IPS-18c (cell line): Measurements from ENCODE around the gene FAM3C.

Source experiments
- H3K4me3 ChIP-seq: 2 replicates; pipeline ENCODE4 v1.7.0; 2013; ENCODE audit warnings: low read depth, mild to moderate bottlenecking, low read length, moderate library complexity; ENCODE audit not compliant: insufficient read depth
- H3K9me3 ChIP-seq: one replicate; pipeline ENCODE4 v1.6.1; 2013; ENCODE audit warnings: mild to moderate bottlenecking, low read length, moderate library complexity; ENCODE audit not compliant: control insufficient read depth, insufficient read depth

The FAM3C gene

GRCh38 chr7:121419201-121420148 is 23.4 kb upstream of the FAM3C start:
- H3K4me3 ChIP-seq, result no peak overlapping the region
- no peaks in the 10 kb centered on the region for H3K9me3 ChIP-seq

- H3K9me3 ChIP-seq, result no peaks in the 10 kb centered on the region
Measured at GRCh38 chr7:121416533-121416932, 20.4 kb upstream of the FAM3C start.

GRCh38 chr7:121414436-121414835 is 18.3 kb upstream of the FAM3C start:
- H3K4me3 ChIP-seq, result no peak overlapping the region

More at GRCh38 chr7:121416533-121416932, 20.4 kb upstream of the FAM3C start:
- no peak overlapping the region for H3K4me3 ChIP-seq

GRCh38 chr7:121411597-121411979 is 15.5 kb upstream of the FAM3C start:
- H3K9me3 ChIP-seq, result no peaks in the 10 kb centered on the region
- H3K4me3 ChIP-seq, result no peak overlapping the region

More at GRCh38 chr7:121414436-121414835, 18.3 kb upstream of the FAM3C start:
- H3K9me3 ChIP-seq, result no peaks in the 10 kb centered on the region

- no peaks in the 10 kb centered on the region for H3K9me3 ChIP-seq
- no peak overlapping the region for H3K4me3 ChIP-seq
Measured at GRCh38 chr7:121410829-121411596, 14.9 kb upstream of the FAM3C start.

- H3K4me3 ChIP-seq, result no peak overlapping the region
- no peaks in the 10 kb centered on the region for H3K9me3 ChIP-seq
Measured at GRCh38 chr7:121406944-121407343, 10.8 kb upstream of the FAM3C start.

- Histone ChIP-seq H3K9me3 (no peaks in the 10 kb centered on the region), H3K4me3 (no peak overlapping the region)
Measured at GRCh38 chr7:121406461-121406860, 10.4 kb upstream of the FAM3C start.

- Histone ChIP-seq H3K9me3 (no peaks in the 10 kb centered on the region), H3K4me3 (no peak overlapping the region)
Measured at GRCh38 chr7:121404348-121404747, 8.2 kb upstream of the FAM3C start.

- H3K9me3 ChIP-seq, result no peaks in the 10 kb centered on the region
- H3K4me3 ChIP-seq, result no peak overlapping the region
Measured at GRCh38 chr7:121402701-121403100, 6.6 kb upstream of the FAM3C start.

GRCh38 chr7:121401896-121402295 is 5.8 kb upstream of the FAM3C start:
- Histone ChIP-seq H3K9me3 (no peaks in the 10 kb centered on the region), H3K4me3 (no peak overlapping the region)

- no peak overlapping the region for H3K4me3 ChIP-seq
- H3K9me3 ChIP-seq, result no peaks in the 10 kb centered on the region
Measured at GRCh38 chr7:121398246-121398645, 2.1 kb upstream of the FAM3C start.

- H3K4me3 ChIP-seq, result no peak overlapping the region
- no peaks in the 10 kb centered on the region for H3K9me3 ChIP-seq
Measured at GRCh38 chr7:121397822-121398221, 1.7 kb upstream of the FAM3C start.

GRCh38 chr7:121397361-121397760 is 1.3 kb upstream of the FAM3C start:
- H3K4me3 ChIP-seq, result no peak overlapping the region

GRCh38 chr7:121395494-121395960 is 581 bp downstream of the FAM3C start:
- H3K4me3 ChIP-seq, result peak overlapping the region; percentile 78
- H3K9me3 ChIP-seq, result no peaks in the 10 kb centered on the region

More at GRCh38 chr7:121397361-121397760, 1.3 kb upstream of the FAM3C start:
- no peaks in the 10 kb centered on the region for H3K9me3 ChIP-seq

- H3K9me3 ChIP-seq, result no peaks in the 10 kb centered on the region
- no peak overlapping the region for H3K4me3 ChIP-seq
Measured at GRCh38 chr7:121394709-121395140, 1.4 kb downstream of the FAM3C start.

GRCh38 chr7:121393005-121393366 is 3.1 kb downstream of the FAM3C start:
- no peak overlapping the region for H3K4me3 ChIP-seq
- no peaks in the 10 kb centered on the region for H3K9me3 ChIP-seq

- Histone ChIP-seq H3K9me3 (no peaks in the 10 kb centered on the region), H3K4me3 (no peak overlapping the region)
Measured at GRCh38 chr7:121392277-121393004, 3.7 kb downstream of the FAM3C start.
